ENCODE data around the gene UQCR10.

The UQCR10 gene

DNA sequence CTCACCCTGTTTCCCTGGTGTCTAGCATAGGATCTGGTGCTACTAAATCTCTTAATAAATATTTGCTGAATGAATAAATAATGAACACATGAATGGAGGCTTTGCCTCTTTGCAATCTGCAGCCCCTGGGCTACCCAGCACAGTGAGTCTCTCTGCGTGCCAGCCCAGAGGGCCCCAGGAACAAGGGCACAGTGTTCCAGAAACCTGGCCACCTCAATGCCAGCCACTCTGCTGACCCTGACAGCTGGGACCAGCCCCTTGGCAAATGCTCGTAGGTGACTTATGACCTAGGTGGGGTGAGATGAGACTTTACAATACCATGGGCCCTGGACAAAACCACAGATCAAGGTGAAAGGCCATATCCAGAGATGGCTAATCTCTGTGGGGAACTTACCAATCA is 31.6 kb downstream of the UQCR10 start:
- DNase-seq (ENCODE audit: low read depth) = no peak

GRCh38 chr22:29799217-29799680 is 32.1 kb downstream of the UQCR10 start:
- DNase-seq (ENCODE audit: low read depth) = no peak

DNA sequence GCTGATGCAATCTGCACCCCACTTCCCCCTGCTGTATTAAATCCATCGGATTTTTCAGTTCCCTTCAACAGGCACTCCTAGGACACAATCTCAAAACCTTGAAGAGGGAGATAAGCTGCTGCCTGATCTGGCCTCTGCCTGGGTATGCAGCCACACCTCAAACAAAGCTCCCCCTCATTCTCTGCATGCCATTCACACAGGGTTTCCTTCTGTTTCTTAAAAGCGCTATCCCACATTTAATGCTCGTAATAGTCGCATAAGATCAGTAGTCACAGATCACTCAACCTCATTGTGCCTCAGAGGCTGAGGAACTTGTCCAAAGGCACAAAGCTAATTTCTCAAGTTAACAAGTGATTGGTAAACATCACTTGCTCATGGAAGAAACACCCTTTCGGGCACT is 34.0 kb downstream of the UQCR10 start:
- DNase-seq (ENCODE audit: low read depth) = no peak

DNA sequence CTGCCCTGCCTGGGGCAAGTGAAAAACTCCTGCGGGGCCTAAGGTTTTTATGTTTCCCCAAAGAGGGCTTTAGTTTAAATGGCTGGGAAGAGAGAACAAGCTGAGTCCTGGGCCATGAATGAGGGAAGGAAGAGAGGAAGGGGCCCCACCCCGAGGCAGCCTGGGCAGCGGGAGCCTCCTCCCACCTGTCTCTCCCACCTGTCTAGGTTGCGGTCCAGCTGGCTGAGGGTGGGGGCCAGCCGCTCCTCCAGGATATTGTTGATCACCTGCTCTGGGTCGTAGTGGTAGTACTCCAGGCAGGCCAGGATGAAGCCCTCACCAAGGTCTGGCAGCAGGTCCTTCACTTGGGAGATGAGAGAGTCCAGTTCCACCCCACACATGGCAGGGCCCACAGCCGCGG is 34.6 kb downstream of the UQCR10 start:
- no peak for DNase-seq (ENCODE audit: low read depth)

DNA sequence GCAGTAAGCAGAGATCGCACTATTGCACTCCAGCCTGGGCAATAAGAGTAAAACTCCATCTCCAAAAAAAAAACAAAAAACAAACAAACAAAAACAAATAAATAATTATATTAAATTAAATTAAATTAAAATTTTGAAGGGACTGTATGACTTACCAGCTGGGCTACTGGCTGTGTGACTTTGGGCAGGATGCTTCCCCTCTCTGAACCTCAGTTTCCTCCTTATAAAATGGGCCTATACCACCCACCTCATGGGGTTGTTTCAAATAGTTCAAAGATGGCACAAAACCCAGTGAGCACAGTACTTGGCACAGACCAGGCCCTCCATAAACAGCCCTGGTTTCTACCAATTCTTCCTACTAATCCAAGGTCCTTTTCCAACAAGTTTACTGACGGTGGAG is 36.0 kb downstream of the UQCR10 start:
- DNase-seq (ENCODE audit: low read depth) = no peak

GRCh38 chr22:29804985-29805384 is 37.8 kb downstream of the UQCR10 start:
- DNase-seq (ENCODE audit: low read depth) = no peak

GRCh38 chr22:29806196-29806595 is 39.0 kb downstream of the UQCR10 start:
- no peak for DNase-seq (ENCODE audit: low read depth)

DNA sequence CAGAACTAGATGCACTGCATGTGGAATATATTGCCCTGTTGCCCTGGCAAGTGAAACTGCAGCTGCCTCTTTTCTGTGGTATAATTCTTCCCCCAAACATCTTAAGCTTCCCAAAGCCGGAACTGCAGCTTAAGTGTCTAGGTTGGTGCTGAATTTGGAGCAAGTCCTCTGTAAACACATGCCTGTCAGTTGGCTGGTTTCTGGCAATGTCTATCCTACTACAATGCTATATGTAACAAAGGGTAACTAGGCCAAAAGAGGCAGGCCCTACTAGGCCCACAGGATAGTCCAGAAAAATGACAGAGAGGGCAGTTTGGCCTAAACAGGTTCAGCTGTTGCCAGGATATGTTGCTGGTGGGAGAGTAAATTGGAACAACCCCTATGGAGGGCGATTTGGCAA is 43.0 kb downstream of the UQCR10 start:
- no peak for DNase-seq (ENCODE audit: low read depth)

GRCh38 chr22:29811377-29811776 is 44.2 kb downstream of the UQCR10 start:
- no peak for DNase-seq (ENCODE audit: low read depth)

DNA sequence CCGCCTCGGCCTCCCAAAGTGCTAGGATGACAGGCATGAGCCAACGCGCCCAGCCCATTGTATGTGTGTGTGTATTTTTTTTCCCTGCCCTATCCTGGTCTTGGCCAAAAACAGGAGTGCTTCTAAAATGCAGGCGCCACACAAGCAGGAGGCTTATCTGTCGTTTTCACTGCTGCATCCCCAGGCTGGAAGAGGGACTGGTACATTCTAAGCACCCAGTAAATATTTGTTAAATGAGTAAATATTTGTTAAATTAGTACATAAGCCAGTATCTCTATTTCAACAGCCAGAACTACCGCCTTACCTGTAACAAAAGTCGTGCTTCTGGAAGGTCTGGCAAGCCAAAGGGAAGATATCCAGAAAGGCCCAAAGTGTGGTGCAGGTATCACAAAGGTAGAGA is 46.0 kb downstream of the UQCR10 start:
- DNase-seq (ENCODE audit: low read depth) = no peak

- DNase-seq (ENCODE audit: low read depth) = no peak
These were observed 46.4 kb downstream of the UQCR10 start for GRCh38 chr22:29813563-29813962.

- no peak for DNase-seq (ENCODE audit: low read depth)
These were observed 46.8 kb downstream of the UQCR10 start for GRCh38 chr22:29814003-29814402.

DNA sequence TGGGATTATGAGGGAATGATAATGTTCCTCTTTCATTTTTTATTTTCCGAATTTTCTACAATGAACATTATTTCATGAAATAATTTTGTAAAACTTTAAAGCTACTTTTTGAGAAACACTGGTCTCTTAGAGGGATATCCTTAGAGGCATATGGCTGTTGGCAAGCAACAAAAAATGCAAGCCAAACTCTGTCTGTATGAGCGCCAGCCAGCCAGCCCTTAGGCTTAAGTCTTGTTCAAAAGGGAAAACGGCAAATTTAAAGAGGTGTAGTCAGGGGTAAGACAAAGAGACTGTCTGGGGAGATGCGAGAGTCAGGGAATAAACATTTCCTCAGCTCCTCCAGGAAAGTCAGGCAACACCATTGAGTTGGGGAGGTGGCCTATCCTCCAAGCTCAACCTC is 48.4 kb downstream of the UQCR10 start:
- DNase-seq (ENCODE audit: low read depth) = no peak

- no peak for DNase-seq (ENCODE audit: low read depth)
These were observed 49.0 kb downstream of the UQCR10 start for GRCh38 chr22:29816128-29816527.

GRCh38 chr22:29816539-29816938 is 49.4 kb downstream of the UQCR10 start:
- DNase-seq (ENCODE audit: low read depth) = no peak

DNA sequence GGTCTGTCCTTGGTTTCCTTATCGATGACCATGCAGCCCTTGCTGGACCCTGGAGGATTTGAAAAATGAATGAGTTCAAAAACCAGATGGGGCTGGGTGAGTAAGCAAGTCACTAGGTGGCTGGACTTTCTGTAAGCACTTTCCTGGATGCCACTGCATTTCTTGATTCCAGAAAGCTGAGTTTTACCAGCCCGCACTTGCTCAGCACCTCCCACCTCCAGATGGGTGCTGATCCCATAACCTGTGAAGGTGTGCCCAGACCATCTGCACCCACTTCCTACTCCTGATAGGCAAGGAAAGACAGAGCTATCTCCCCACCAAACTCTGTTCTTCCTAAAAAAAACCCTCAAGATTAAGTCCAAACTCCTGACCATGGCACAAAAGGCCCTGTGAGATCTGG is 49.8 kb downstream of the UQCR10 start:
- no peak for DNase-seq (ENCODE audit: low read depth)

- no peak for DNase-seq (ENCODE audit: low read depth)
These were observed 50.6 kb downstream of the UQCR10 start for GRCh38 chr22:29817724-29818123.

- DNase-seq (ENCODE audit: low read depth) = no peak
These were observed 52.3 kb downstream of the UQCR10 start for GRCh38 chr22:29819501-29819900.

Data from activated T-cell treated with anti-CD3 and anti-CD28 coated beads for 1 hour (primary cell).